Posterior vena cava (tissue), 2 donors: ENCODE results near the gene STK32C. TPM values are rescaled to one million over a fixed set of nuclear protein-coding genes. Genes with fewer than 3 reads are reported as not detected.
"Not testable (repeated sequence)": the region's sequence is repeated elsewhere in the genome, so short reads cannot be mapped to it uniquely, and the experiment has no call there.

ENCODE experiments used
- DNase-seq: peaks from one replicate; pipeline ENCODE4 v3.0.0-alpha.2; 2020; ENCODE audit warnings: low spot score
- intact Hi-C, 2 donors: fragments of 100-400 bp; cut with DNase I; formaldehyde crosslinking; loops; one replicate each; pipeline versions ENCODE4 v1.14.1 to v1.14.2; 2022 to 2023
- total RNA-seq, 2 donors: library from RNA; stranded (reverse); fragmentation: NEBNext Ultra II Directional; extraction: Animal tissue kit (Norgen Biotek cat#: 25700); gene quantifications; one replicate each; pipeline ENCODE4 v1.2.1, GENCODE V29; 2021
- donor health status: DM: yes; HTN: yes; CAD: no.
- donor health status: DM: yes; HTN: yes; CAD: no.

STK32C gene
- total RNA-seq, 2 donors from 2014 or later: 6.3 to 9.7 TPM

GRCh38 chr10:132229834-132230556 lies 77.8 kb downstream of the STK32C start:
- intact Hi-C loops: loop anchor here in 1 of 2 donors (5.0 to 10.0 kb wide), 2 partner anchors 222 to 415 kb away; no protein-coding TSS in a partner anchor

GRCh38 chr10:132229096-132229495 lies 78.7 kb downstream of the STK32C start:
- no peak for DNase-seq
- intact Hi-C loops: loop anchor here in 1 of 2 donors (5.0 kb wide), 1 partner anchor 223 kb away; no protein-coding TSS in a partner anchor

More at GRCh38 chr10:132229834-132230556, 77.8 kb downstream of the STK32C start:
- no peak for DNase-seq

- intact Hi-C loops: loop anchor here in 1 of 2 donors (5.0 kb wide), 1 partner anchor 224 kb away; no protein-coding TSS in a partner anchor
Observed at GRCh38 chr10:132228616-132229015, 79.1 kb downstream of the STK32C start.

GRCh38 chr10:132227851-132228390 lies 79.8 kb downstream of the STK32C start:
- no peak for DNase-seq
- intact Hi-C loops: loop anchor here in 1 of 2 donors (5.0 kb wide), 1 partner anchor 224 kb away; no protein-coding TSS in a partner anchor

More at GRCh38 chr10:132228616-132229015, 79.1 kb downstream of the STK32C start:
- no peak for DNase-seq

GRCh38 chr10:132226586-132227405 lies 81.0 kb downstream of the STK32C start:
- intact Hi-C loops: loop anchor here in 1 of 2 donors (5.0 kb wide), 1 partner anchor 226 kb away; no protein-coding TSS in a partner anchor
- DNase-seq: no peak

GRCh38 chr10:132225849-132226205 lies 81.9 kb downstream of the STK32C start:
- DNase-seq: no peak
- intact Hi-C loops: loop anchor here in 1 of 2 donors (5.0 kb wide), 1 partner anchor 226 kb away; no protein-coding TSS in a partner anchor

GRCh38 chr10:132225073-132225848 lies 82.5 kb downstream of the STK32C start:
- intact Hi-C loops: loop anchor here in 1 of 2 donors (5.0 kb wide), 1 partner anchor 227 kb away; no protein-coding TSS in a partner anchor
- DNase-seq: no peak

GRCh38 chr10:132224343-132225072 lies 83.2 kb downstream of the STK32C start:
- no peak for DNase-seq
- intact Hi-C loops: loop anchor here (5.0 kb wide), 2 partner anchors 128 to 228 kb away; no protein-coding TSS in a partner anchor

GRCh38 chr10:132223611-132224342 lies 84.0 kb downstream of the STK32C start:
- DNase-seq: no peak
- intact Hi-C loops: loop anchor here (2.0 to 5.0 kb wide), 3 partner anchors 129 to 229 kb away; no protein-coding TSS in a partner anchor

GRCh38 chr10:132223156-132223590 lies 84.6 kb downstream of the STK32C start:
- intact Hi-C loops: loop anchor here (2.0 to 5.0 kb wide), 3 partner anchors 129 to 229 kb away; no protein-coding TSS in a partner anchor
- peak; percentile 94 for DNase-seq

GRCh38 chr10:132222726-132223125 lies 85.0 kb downstream of the STK32C start:
- no peak for DNase-seq
- intact Hi-C loops: loop anchor here (2.0 to 5.0 kb wide), 3 partner anchors 130 to 230 kb away; no protein-coding TSS in a partner anchor

GRCh38 chr10:132220996-132221395 lies 86.8 kb downstream of the STK32C start:
- DNase-seq: not testable (repeated sequence)
- intact Hi-C loops: loop anchor here in 1 of 2 donors (5.0 kb wide), 2 partner anchors 131 to 231 kb away; no protein-coding TSS in a partner anchor

- no peak for DNase-seq
- intact Hi-C loops: loop anchor here in 1 of 2 donors (5.0 kb wide), 2 partner anchors 132 to 232 kb away; no protein-coding TSS in a partner anchor
Observed at GRCh38 chr10:132220061-132220460, 87.7 kb downstream of the STK32C start.

GRCh38 chr10:132219486-132219885 lies 88.3 kb downstream of the STK32C start:
- no peak for DNase-seq
- intact Hi-C loops: no loop called here

- intact Hi-C loops, DNase-seq: not testable (repeated sequence)
Observed at GRCh38 chr10:132216441-132216840, 91.3 kb downstream of the STK32C start.

- intact Hi-C loops: no loop called here
- DNase-seq: no peak
Observed at GRCh38 chr10:132213917-132214316, 93.8 kb downstream of the STK32C start.

- no peak for DNase-seq
- intact Hi-C loops: no loop called here
Observed at GRCh38 chr10:132212816-132213215, 94.9 kb downstream of the STK32C start.
